HG03280 (cell line): ENCODE measurements around the gene TIMM44.
"Not testable (repeated sequence)": the region's sequence is repeated elsewhere in the genome, so short reads cannot be mapped to it uniquely, and the experiment has no call there.

ENCODE experiments used
- ATAC-seq: cut with Tn5 transposase; IDR thresholded peaks from one replicate; pipeline ENCODE4 v1.9.1; 2021; ENCODE audit warnings: mild to moderate bottlenecking, moderate library complexity; ENCODE audit not compliant: unreplicated experiment

The TIMM44 gene

GRCh38 chr19:7953060-7953459 lies 9.6 kb upstream of the TIMM44 start:
- ATAC-seq: no peak

- ATAC-seq: no peak
Observed at GRCh38 chr19:7947939-7948338, 4.5 kb upstream of the TIMM44 start.

DNA sequence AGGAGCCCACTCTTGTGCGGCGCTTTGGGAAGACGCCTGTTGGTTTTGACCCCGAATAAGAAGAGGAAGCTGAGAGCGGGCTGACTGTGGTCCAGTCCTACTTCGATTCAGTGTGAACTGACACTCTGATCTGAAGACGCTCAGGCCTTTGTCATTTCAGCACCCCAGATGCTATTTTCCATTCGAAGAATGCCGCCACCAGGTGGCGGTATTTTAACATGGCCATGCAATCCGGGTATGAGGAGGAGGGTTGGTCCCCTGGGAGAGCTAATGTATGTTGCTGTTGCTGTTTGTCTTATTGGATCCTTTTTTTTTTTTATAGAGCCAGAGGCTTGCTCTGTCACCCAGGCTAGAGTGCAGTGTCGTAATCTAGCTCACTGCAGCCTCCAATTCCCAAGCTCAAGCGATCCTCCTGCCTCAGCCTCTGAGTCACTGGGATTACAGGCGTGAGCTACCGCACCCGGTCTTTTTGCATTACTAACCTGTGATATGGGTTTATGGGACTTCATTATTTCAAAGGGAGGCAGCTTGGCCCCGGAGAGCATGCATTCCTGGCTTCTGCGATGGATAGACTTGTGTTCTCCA lies 803 bp upstream of the TIMM44 start:
- peak; percentile 27 for ATAC-seq

- ATAC-seq: no peak
Observed at GRCh38 chr19:7942981-7943443, 454 bp downstream of the TIMM44 start.

DNA sequence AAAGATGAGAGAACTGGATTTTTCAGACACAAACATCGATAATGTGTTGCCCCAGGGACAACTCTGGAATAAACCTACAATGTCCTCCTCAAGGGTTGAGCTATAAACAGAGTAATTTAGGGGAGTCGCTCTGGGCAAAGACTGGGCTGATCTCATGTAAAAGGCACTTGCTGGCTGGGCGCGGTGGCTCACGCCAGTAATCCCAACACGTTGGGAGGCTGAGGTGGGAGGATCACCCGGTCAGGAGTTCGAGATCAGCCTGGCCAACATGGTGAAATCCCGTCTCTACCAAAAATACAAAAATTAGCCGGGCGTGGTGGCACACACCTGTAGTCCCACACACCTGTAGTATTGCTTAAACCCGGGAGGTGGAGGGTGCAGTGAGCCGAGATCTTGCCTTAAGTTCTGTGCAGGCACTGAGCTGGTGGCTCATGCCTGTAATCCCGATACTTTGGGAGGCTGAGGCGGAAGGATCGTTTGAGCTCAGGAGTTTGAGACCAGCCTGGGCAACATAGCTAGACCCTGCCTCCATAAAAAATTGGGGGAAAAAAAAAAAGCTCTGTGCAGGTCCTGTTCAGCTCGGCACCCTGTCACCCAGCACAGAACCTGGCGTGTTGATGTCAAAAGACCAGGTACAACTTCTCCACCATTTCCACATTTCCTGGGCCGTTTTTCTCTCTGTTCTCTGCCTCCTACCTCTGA lies 1.4 kb downstream of the TIMM44 start:
- ATAC-seq: no peak

DNA sequence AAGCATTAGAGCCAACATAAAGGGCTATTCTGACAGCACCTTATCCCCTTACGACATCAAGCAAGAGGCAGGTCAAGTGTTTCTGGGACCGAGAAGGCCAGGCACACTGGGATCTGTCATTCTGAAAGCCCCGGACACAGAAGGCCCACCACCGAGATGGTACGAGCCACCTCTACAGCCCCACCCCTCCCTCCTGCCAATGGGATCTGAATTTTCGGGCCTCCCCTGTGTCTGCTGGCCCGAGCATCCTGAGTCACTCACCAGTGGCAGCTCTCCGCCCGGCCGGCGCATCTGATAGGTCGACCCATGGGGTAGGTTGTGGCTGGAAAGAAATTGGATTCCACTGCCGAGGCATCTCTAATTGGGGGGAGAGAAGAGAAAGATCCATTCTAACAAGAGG lies 2.6 kb downstream of the TIMM44 start:
- ATAC-seq: no peak

- ATAC-seq: no peak
Observed at GRCh38 chr19:7934766-7935165, 8.7 kb downstream of the TIMM44 start.

DNA sequence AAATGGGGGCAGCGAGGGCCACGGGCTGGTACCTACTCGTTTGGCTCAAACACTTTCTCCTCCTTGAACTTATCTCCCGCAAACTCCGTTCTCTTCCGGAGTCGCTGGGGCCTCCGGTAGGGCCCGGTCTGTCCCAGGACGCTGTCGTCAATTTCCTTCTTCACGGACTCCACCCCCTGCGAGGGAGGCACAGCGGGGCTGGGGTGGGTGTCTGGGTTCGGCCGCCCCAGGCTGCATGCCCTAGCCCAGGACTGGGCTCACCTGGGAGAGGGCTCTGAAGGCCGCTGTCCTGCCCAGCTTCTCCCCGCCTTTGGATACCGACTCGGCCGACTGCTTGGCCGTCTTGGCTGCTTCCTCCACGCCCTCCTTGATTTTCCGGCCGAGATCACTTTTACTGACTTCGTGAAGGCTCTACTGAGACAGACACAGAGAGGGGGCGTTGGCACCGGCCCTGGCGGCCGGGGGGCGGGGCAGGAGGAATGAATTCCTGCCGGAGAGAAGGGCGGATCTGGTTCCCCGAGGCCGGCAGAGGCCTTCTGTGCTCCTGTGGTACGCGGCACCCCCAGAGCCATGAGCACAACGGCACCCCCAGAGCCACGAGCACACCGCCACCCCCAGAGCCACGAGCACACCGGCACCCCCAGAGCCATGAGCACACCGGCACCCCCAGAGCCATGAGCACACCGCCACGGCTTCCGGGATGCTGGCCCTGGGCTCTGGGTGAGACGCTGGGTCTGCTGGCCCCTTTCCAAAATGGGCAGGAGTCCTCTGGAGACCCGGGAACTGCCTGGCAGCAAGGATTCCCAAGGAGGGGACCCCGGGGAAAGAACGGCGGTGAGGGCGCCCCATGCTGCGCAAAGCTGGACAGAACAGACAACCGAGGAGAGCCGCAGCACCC lies 9.4 kb downstream of the TIMM44 start:
- no peak for ATAC-seq

DNA sequence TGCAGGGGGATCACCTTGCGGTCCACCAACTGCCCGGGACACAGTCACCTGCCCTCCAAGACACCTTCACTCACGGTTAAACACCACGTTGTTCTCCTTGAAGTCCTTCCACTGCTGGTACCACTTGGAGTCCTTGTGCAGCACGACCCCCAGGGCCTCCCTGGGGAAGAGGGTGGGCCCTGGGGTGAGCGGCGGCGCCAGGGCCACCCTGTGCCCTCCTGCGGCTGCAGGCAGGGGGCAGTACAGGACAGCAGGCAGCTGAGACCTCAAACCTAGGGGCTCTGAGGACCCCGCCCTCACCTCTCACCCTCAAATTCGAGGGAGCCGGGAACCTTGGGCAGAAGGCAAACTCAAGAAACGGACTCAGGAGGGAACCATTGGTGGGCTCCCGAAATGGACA lies 10.1 kb downstream of the TIMM44 start:
- ATAC-seq: no peak

- no peak for ATAC-seq
Observed at GRCh38 chr19:7932930-7933300, 10.6 kb downstream of the TIMM44 start.

DNA sequence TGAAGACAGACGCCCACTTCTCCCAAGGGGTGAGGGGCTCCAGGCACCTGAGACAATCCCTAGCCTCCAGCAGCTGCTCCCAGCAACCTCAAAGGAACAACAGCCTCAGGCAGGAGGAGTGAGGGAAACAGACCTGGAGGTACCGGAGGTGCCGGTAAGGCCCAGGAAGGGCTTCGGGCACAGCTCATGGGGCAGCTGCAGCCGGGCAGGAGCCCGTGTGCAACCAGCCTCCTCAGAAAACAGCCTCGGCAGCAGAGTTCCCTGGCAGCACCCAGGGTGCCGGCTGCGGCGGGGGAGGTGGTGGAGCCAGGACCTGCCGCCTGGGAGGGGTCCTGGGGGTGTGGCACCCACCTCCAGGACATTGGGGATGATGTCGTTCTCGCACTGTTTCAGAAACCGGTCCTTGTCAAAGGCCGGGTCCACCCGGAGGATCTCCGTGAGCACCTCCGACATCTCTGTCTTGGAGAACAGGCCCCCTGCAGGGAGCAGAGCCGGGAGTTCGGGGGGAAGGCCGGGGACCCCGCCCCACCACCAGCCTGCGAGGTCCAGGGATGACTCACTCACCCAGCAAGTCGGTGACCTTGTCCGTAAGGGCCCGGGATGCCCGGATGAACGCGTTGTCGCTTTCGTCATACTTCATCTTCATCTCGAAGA lies 11.1 kb downstream of the TIMM44 start:
- no peak for ATAC-seq

DNA sequence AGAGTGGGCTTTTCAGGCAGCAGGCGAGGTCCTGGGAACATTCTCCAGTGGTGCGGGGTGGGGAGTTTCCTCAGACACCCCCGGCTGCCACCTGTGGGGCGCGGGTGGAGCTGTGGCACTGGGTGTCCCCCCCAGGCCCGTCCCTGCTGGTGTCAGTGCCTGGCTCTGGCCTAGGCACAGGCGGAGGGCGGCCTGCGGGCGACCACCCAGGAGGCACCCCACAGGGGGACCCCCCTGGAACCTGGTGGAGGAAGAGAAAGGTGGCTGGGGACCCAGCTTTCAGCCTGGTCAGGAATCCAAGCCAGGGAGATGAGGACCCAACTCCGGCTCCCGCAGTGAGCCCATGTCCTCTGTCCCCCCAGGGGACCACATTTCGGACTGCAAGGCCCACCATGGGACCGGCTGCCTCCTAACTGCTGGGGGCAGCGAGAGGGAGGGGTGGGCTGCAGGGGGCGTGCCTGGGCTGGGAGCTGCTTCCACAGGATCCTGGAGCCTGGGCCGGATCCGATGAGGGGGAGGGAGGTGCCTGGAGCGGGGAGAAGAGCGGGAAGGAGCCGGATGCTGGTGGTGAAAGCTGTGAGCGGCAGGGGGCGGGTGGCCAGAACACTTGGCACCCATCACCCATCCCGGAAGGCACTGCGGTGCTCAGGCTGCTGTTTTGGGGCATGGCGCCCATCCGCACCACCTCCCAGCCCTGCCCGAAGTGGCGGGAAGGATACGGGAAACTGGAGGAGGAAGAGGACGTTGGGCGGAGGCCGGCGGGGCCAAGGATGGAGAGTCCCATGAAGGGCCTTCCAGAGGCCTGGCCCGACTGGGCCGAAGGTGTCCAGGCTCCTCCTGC lies 12.0 kb downstream of the TIMM44 start:
- ATAC-seq: no peak

DNA sequence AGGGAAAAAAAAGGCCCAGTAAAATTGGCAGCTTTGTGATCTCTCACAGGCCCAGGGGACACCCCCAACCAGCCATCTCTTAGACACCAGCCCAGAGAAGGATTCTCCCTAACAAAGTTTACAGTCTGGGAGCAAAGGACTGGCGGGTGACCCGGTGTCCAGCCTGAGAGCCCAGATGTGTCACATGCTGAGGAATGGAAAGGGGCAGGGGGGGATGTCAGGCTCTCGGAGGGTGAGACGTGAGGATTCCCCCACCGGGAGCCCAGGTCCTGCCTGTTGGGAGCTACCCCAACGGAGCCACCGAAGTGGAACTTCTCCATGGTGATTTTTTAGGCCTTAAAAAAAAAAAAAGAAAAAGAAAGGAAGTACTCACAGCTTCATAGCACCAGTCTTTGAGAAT lies 12.7 kb downstream of the TIMM44 start:
- ATAC-seq: no peak

GRCh38 chr19:7930030-7930429 lies 13.4 kb downstream of the TIMM44 start:
- ATAC-seq: not testable (repeated sequence)

DNA sequence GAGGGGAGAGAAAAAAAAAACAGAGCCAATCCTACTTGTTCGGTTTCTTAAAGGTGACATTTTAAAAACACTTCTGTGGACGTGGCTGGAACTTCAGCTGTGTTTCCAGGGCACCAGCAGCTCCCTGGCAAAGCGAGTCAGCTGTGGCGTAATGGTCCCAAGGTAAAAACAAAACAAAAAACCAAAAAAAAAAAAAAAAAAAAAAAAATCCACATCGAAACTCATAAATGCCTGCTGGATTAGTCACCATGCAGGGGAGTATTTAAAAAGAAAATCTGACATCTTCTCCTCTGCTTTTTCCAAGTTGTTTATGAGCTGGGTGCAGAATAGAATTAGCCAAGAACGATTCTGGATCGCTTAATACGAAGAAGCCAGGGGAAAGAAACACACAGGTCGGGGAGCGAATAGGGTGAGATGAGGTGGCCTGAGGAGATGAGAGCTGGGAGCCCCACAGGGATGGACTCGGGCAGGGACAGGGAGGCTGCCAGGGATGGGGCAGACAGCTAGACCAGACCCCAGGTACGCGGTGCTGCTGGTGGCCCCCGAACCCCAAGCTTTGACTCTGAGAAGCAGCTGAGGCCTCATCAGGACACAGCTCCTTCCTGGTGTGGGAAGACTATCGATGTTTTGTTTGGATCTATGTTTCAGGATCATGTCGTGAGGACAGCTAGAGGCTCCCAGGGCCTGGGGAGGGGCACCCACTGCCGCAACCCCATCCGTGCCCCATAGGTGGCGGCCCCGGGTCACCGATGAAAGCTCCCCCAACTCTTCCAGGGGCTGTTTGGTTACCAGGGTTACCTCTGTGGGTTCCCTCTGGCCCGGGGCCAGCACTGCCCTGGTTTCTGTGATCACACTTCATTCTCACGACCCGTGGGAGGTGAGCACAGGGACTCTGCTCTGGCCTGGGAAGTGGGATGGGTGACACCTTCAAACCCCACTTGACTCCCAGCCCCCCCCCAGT lies 14.4 kb downstream of the TIMM44 start:
- ATAC-seq: no peak

GRCh38 chr19:7928334-7928706 lies 15.1 kb downstream of the TIMM44 start:
- no peak for ATAC-seq

GRCh38 chr19:7927605-7928333 lies 15.7 kb downstream of the TIMM44 start:
- no peak for ATAC-seq

DNA sequence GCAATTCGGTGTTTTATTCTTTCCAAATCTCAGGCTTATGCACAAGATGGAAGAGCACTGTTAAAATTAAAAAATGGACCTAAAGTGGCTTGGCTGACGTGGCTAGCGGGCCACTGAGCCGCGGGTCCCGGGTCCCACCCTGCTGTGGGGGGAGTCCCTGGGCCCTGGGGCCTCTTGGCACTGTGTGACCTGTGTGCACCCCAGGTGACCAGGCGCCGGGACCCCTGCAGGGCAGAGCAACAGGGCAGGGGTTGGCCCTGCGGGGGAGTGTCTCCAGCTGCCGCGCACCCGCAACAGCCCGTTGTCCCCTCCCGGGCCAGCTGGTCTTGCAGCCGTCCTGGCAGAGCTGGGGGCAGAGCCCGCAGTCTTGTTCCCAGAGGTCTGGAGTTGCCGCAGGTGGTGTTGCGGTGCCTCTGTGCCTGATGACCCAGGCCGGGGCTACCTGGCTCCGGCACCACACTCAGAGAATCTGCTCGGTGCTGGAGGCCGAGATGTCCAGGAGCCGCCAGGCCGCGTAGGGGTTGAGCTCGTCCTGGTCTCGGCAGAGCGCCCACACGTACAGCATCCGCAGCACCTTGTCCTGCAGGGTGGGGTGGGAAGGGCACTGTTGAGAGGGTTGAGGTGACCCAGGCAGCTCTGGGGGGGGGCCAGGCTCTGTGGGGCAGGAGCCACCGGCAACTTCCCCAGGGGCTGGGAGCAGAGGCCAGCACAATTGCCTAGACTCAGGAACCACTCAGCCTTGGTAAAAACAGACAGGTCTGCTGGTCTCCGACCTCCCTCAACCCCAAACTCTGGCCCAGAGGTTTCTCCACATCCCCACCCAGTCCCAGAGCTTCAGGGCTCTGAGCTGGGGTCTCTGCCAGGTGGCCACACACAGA lies 16.5 kb downstream of the TIMM44 start:
- ATAC-seq: no peak
